Hepatic stellate cell (primary cell): ENCODE results near the gene HSPA1B.
"Not testable (repeated sequence)": the region's sequence is repeated elsewhere in the genome, so short reads cannot be mapped to it uniquely, and the experiment has no call there.

ENCODE experiments used
- DNase-seq: peaks from one replicate; pipeline ENCODE4 v3.0.0; 2011; ENCODE audit warnings: low spot score

The HSPA1B gene

GRCh38 chr6:31797588-31797987, 29.9 kb upstream of the HSPA1B start:
- DNase-seq: no peak

- DNase-seq: no peak
Measured at GRCh38 chr6:31799781-31800180, 27.8 kb upstream of the HSPA1B start.

- DNase-seq: not testable (repeated sequence)
Measured at GRCh38 chr6:31801031-31801927, 26.3 kb upstream of the HSPA1B start.

GRCh38 chr6:31805939-31806469, 21.5 kb upstream of the HSPA1B start:
- DNase-seq: no peak

GRCh38 chr6:31806470-31807272, 20.9 kb upstream of the HSPA1B start, which contains the start of gene LSM2:
TSS of gene LSM2 (minus strand) at chr6:31806966. CDS start at chr6:31806757, 209 bp downstream.
- peak; percentile 99 for DNase-seq

GRCh38 chr6:31808599-31808998, 18.9 kb upstream of the HSPA1B start:
- not testable (repeated sequence) for DNase-seq

- no peak for DNase-seq
Measured at GRCh38 chr6:31811645-31812044, 15.9 kb upstream of the HSPA1B start.

- no peak for DNase-seq
Measured at GRCh38 chr6:31813465-31813849, 14.1 kb upstream of the HSPA1B start.

GRCh38 chr6:31814677-31815024, 12.9 kb upstream of the HSPA1B start:
- peak; percentile 98 for DNase-seq

GRCh38 chr6:31815025-31815838, 12.3 kb upstream of the HSPA1B start, which contains the start of the genes HSPA1A and HSPA1L:
TSS of gene HSPA1A (plus strand) at chr6:31815543. CDS start at chr6:31815757, 214 bp downstream.
TSS of gene HSPA1L (minus strand) at chr6:31815283. CDS start at chr6:31811972, 3,311 bp downstream.
- peak; percentile 99 for DNase-seq

GRCh38 chr6:31817133-31817928, 10.2 kb upstream of the HSPA1B start:
- DNase-seq: peak; percentile 8

- DNase-seq: not testable (repeated sequence)
Measured at GRCh38 chr6:31817929-31818511, 9.5 kb upstream of the HSPA1B start.

- no peak for DNase-seq
Measured at GRCh38 chr6:31819871-31820299, 7.7 kb upstream of the HSPA1B start.

GRCh38 chr6:31820399-31820798, 7.1 kb upstream of the HSPA1B start:
- DNase-seq: not testable (repeated sequence)

- DNase-seq: no peak
Measured at GRCh38 chr6:31821301-31822035, 6.1 kb upstream of the HSPA1B start.

GRCh38 chr6:31822036-31822821, 5.3 kb upstream of the HSPA1B start:
- DNase-seq: peak; percentile 68

GRCh38 chr6:31823592-31824196, 3.8 kb upstream of the HSPA1B start:
- DNase-seq: not testable (repeated sequence)

- no peak for DNase-seq
Measured at GRCh38 chr6:31825553-31825952, 2.0 kb upstream of the HSPA1B start.
